Fibroblast of the conjunctiva (primary cell): ENCODE results near the gene ZFPL1.

Experiments used
- DNase-seq: peaks from one replicate; pipeline ENCODE4 v3.0.0-alpha.2; 2010; ENCODE audit warnings: low read depth

Gene ZFPL1

GRCh38 chr11:65130631-65131416 lies 46.8 kb downstream of the ZFPL1 start:
- no peak for DNase-seq

- no peak for DNase-seq
Observed at GRCh38 chr11:65131417-65131776, 47.4 kb downstream of the ZFPL1 start.

- no peak for DNase-seq
Observed at GRCh38 chr11:65131895-65132237, 47.8 kb downstream of the ZFPL1 start.

GRCh38 chr11:65132238-65132987 lies 48.4 kb downstream of the ZFPL1 start:
- no peak for DNase-seq

GRCh38 chr11:65132988-65133700 lies 49.1 kb downstream of the ZFPL1 start:
- no peak for DNase-seq

GRCh38 chr11:65133724-65134123 lies 49.7 kb downstream of the ZFPL1 start:
- peak; percentile 28 for DNase-seq

GRCh38 chr11:65134240-65134951 lies 50.4 kb downstream of the ZFPL1 start, which contains the start of gene SYVN1:
Gene SYVN1 (minus strand): TSS chr11:65134519. CDS start chr11:65133601, 918 bp downstream.
- DNase-seq = peak; percentile 57

- peak; percentile 92 for DNase-seq
Observed at GRCh38 chr11:65134952-65135632, 51.1 kb downstream of the ZFPL1 start.

GRCh38 chr11:65135633-65136145 lies 51.7 kb downstream of the ZFPL1 start:
- DNase-seq = no peak

GRCh38 chr11:65136515-65137096 lies 52.6 kb downstream of the ZFPL1 start:
- no peak for DNase-seq
